Measurements from ENCODE around the gene MOSPD2. TPM values are rescaled to one million over a fixed set of nuclear protein-coding genes. Genes with fewer than 3 reads are reported as not detected.

Gene MOSPD2
- total and polyA plus RNA-seq, 8 donors: 16.6 to 29.7 (median 22.6) TPM

GRCh38 chrX:14864631-14865030 lies 8.6 kb upstream of the MOSPD2 start:
- TF ChIP-seq CTCF (IDR thresholded peaks at IDR 0.05): no peak
- no peak for DNase-seq
- Histone ChIP-seq H3K4me3 (no peak overlapping the region), H3K4me1 (no peaks in the 10 kb centered on the region), H3K27ac (no peak overlapping the region), H3K27me3 (no peaks in the 10 kb centered on the region), H3K9me3 (no peaks in the 10 kb centered on the region), H3K36me3 (no peaks in the 10 kb centered on the region)
- intact Hi-C loops (cut with DNase I): no loop called here
- no peak for ATAC-seq

- no peak overlapping the region for H3K4me3 ChIP-seq
- no peaks in the 10 kb centered on the region for H3K9me3 ChIP-seq
- H3K36me3 ChIP-seq: no peaks in the 10 kb centered on the region
- no peak overlapping the region for H3K27ac ChIP-seq
- no peak for DNase-seq
- no peak for ATAC-seq
- no peaks in the 10 kb centered on the region for H3K4me1 ChIP-seq
- no peak for TF ChIP-seq CTCF (IDR thresholded peaks at IDR 0.05)
- intact Hi-C loops (cut with DNase I): no loop called here
- no peaks in the 10 kb centered on the region for H3K27me3 ChIP-seq
Observed at GRCh38 chrX:14865201-14865600, 8.0 kb upstream of the MOSPD2 start.

GRCh38 chrX:14871767-14872166 lies 1.5 kb upstream of the MOSPD2 start:
- no peak for ATAC-seq
- no peaks in the 10 kb centered on the region for H3K27me3 ChIP-seq
- H3K36me3 ChIP-seq: no peaks in the 10 kb centered on the region
- intact Hi-C loops (cut with DNase I): no loop called here
- H3K4me3 ChIP-seq: no peak overlapping the region
- no peak for DNase-seq
- H3K27ac ChIP-seq: no peak overlapping the region
- peaks cover 0 to 25% of the 10 kb centered on the region in 2 donors for H3K4me1 ChIP-seq
- no peaks in the 10 kb centered on the region for H3K9me3 ChIP-seq
- no peak for TF ChIP-seq CTCF (IDR thresholded peaks at IDR 0.05)

- Histone ChIP-seq H3K27me3 (no peaks in the 10 kb centered on the region), H3K4me1 (peaks cover 0 to 25% of the 10 kb centered on the region in 2 donors), H3K27ac (peak overlapping the region in 1 of 2 donors; percentile 88), H3K36me3 (no peaks in the 10 kb centered on the region), H3K9me3 (no peaks in the 10 kb centered on the region), H3K4me3 (peak overlapping the region; percentile 33 to 62)
- TF ChIP-seq CTCF (IDR thresholded peaks at IDR 0.05): no peak
- ATAC-seq (no peak), DNase-seq (no peak)
- intact Hi-C loops (cut with DNase I): no loop called here
Observed at GRCh38 chrX:14872355-14872754, 866 bp upstream of the MOSPD2 start.

GRCh38 chrX:14873676-14874049 lies 442 bp downstream of the MOSPD2 start:
- no peaks in the 10 kb centered on the region for H3K27me3 ChIP-seq
- H3K4me1 ChIP-seq: peaks cover 0 to 25% of the 10 kb centered on the region in 2 donors
- DNase-seq (no peak), ATAC-seq (no peak)
- H3K27ac ChIP-seq: peak overlapping the region; percentile 67 to 88
- H3K36me3 ChIP-seq: no peaks in the 10 kb centered on the region
- intact Hi-C loops (cut with DNase I): no loop called here
- peak overlapping the region; percentile 44 to 62 for H3K4me3 ChIP-seq
- no peaks in the 10 kb centered on the region for H3K9me3 ChIP-seq
- no peak for TF ChIP-seq CTCF (IDR thresholded peaks at IDR 0.05)

Measured in left lung (tissue), 10 donors.